Erythroblast (primary cell): ENCODE measurements around the gene CFI.

Experiments
- GATA1 ChIP-seq: IDR thresholded peaks from 2 replicates; pipeline ENCODE4 v1.6.1; 2011; ENCODE audit warnings: low read depth, mild to moderate bottlenecking, control low read depth, low read length, moderate library complexity
- POLR2A ChIP-seq: IDR thresholded peaks from 2 replicates; pipeline ENCODE4 v1.6.1; 2011; ENCODE audit warnings: mild to moderate bottlenecking, low read length

- TF ChIP-seq POLR2A (no peak), GATA1 (no peak)
Observed at GRCh38 chr4:109786846-109787245, 15.0 kb downstream of the CFI start.
